GM19351 (cell line): ENCODE measurements around the gene RBM45.
A peak's percentile ranks its signal among the peaks of the same experiment; 100 is the strongest.
"Not testable (repeated sequence)": the region's sequence is repeated elsewhere in the genome, so short reads cannot be mapped to it uniquely, and the experiment has no call there.

Experiments
- ATAC-seq: cut with Tn5 transposase; IDR thresholded peaks from one replicate; pipeline ENCODE4 v1.9.1; 2021; ENCODE audit warnings: mild to moderate bottlenecking, moderate library complexity; ENCODE audit not compliant: unreplicated experiment

The RBM45 gene

GRCh38 chr2:178112202-178113152 is at the start of gene RBM45:
Gene RBM45 (plus strand): TSS chr2:178112437. CDS start chr2:178112547, 110 bp downstream.
- peak; percentile 85 for ATAC-seq

GRCh38 chr2:178066324-178066723 is 45.9 kb upstream of the RBM45 start:
- no peak for ATAC-seq

- ATAC-seq = no peak
These were observed 45.2 kb upstream of the RBM45 start for GRCh38 chr2:178066890-178067669.

GRCh38 chr2:178068823-178069454 is 43.3 kb upstream of the RBM45 start:
- no peak for ATAC-seq

- ATAC-seq = no peak
These were observed 42.7 kb upstream of the RBM45 start for GRCh38 chr2:178069551-178069950.

GRCh38 chr2:178070824-178071223 is 41.4 kb upstream of the RBM45 start:
- no peak for ATAC-seq

GRCh38 chr2:178072000-178072382 is 40.2 kb upstream of the RBM45 start:
- no peak for ATAC-seq

- ATAC-seq = no peak
These were observed 39.6 kb upstream of the RBM45 start, which contains the start of gene PDE11A for GRCh38 chr2:178072383-178073301. Gene PDE11A (minus strand): TSS chr2:178072777. CDS start chr2:178072437, 340 bp downstream.

- no peak for ATAC-seq
These were observed 37.9 kb upstream of the RBM45 start for GRCh38 chr2:178074123-178075005.

GRCh38 chr2:178075006-178075326 is 37.3 kb upstream of the RBM45 start:
- no peak for ATAC-seq

GRCh38 chr2:178076130-178076529 is 36.1 kb upstream of the RBM45 start:
- no peak for ATAC-seq

GRCh38 chr2:178079279-178079678 is 33.0 kb upstream of the RBM45 start:
- not testable (repeated sequence) for ATAC-seq

GRCh38 chr2:178082408-178083045 is 29.7 kb upstream of the RBM45 start:
- ATAC-seq = no peak

GRCh38 chr2:178084273-178084672 is 28.0 kb upstream of the RBM45 start:
- ATAC-seq = no peak

- no peak for ATAC-seq
These were observed 23.4 kb upstream of the RBM45 start for GRCh38 chr2:178088774-178089270.

- no peak for ATAC-seq
These were observed 18.8 kb upstream of the RBM45 start for GRCh38 chr2:178093471-178093870.

- no peak for ATAC-seq
These were observed 10.7 kb upstream of the RBM45 start for GRCh38 chr2:178101321-178102079.

GRCh38 chr2:178105566-178105965 is 6.7 kb upstream of the RBM45 start:
- ATAC-seq = no peak
